Stimulated activated CD4-positive, alpha-beta T cell treated with anti-CD3 and anti-CD28 coated beads, TNF-alpha, amount 100 ng/mL, for 48 hours (primary cell): ENCODE data around the gene KYAT1.
A peak's percentile ranks its signal among the peaks of the same experiment; 100 is the strongest.

Source experiments
- DNase-seq, 3 donors: peaks; one replicate each; pipeline ENCODE4 v3.0.0-alpha.2; 2020; ENCODE audit warnings: low read depth in 3 of 3

The KYAT1 gene

DNA sequence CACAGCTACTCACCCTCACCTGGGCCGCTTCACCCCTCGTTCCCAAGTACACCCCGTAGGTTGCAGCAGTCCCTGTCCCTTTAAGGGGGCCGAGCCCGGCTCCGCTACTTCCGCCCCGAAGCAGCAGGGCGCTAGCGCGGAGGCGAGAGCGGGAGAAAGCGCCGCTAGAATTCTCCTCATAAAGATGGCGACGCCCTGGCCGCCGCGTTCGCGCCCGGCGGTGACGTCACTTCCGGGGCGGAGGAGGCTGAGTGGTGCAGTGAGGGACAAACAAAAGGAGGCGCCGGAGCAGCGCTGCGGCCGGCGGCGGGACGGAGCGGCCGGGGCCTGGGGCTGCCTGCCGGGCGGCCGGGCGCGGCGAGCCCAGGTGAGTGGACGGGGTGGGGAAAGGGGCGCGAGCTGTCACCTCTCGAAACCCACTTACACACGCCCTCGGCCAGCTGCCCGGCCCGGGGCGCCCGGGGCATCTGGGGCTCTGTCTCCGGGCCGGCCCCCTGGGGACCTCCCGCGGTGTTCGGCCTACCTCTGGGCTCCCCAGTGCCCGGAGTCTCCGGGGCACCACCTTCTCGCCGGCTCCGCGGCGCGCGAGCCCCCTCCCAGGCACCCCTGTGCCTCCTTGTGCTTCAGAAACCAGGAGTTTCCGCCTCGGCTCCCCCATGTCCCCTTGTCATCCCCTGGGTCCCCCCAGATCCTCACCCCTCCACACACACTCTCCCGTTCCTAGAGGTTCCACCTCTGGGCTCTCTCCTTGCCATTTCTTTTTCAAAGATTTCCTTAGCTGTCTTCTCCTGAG, at the start of gene KYAT1, which contains the start of gene LRRC8A:
Gene KYAT1, minus strand, starts transcription at position 67 of the 793 bp plus-strand sequence. CDS start 36,545 bp downstream, outside the sequence.
Gene LRRC8A, plus strand, starts transcription at position 250 of the 793 bp plus-strand sequence. CDS start 25,032 bp downstream, outside the sequence.
- peak; percentile 97 for DNase-seq

DNA sequence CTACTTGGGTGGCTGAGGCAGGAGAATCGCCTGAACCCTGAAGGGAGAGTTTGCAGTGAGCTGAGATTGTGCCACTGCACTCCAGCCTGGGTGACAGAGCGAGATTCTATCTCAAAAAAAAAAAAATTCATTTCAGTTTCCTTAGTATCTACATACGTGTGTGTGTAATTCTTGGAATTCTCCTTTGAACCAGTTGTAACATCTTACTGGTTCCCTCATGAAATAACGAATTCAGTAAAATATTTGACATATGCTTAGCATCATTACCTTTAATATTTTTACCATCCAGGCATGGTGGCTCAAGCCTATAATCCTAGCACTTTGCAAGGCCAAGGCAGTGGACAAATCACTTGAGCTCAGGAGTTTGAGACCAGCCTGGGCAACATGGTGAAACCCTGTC, 47.8 kb upstream of the KYAT1 start:
- no peak for DNase-seq

- DNase-seq = no peak
These were observed 46.9 kb upstream of the KYAT1 start for GRCh38 chr9:128928624-128929023.

GRCh38 chr9:128927731-128928411, 46.1 kb upstream of the KYAT1 start:
- peak in 1 of 3 donors; percentile 22 for DNase-seq

GRCh38 chr9:128923493-128923883, 41.7 kb upstream of the KYAT1 start:
- no peak for DNase-seq

DNA sequence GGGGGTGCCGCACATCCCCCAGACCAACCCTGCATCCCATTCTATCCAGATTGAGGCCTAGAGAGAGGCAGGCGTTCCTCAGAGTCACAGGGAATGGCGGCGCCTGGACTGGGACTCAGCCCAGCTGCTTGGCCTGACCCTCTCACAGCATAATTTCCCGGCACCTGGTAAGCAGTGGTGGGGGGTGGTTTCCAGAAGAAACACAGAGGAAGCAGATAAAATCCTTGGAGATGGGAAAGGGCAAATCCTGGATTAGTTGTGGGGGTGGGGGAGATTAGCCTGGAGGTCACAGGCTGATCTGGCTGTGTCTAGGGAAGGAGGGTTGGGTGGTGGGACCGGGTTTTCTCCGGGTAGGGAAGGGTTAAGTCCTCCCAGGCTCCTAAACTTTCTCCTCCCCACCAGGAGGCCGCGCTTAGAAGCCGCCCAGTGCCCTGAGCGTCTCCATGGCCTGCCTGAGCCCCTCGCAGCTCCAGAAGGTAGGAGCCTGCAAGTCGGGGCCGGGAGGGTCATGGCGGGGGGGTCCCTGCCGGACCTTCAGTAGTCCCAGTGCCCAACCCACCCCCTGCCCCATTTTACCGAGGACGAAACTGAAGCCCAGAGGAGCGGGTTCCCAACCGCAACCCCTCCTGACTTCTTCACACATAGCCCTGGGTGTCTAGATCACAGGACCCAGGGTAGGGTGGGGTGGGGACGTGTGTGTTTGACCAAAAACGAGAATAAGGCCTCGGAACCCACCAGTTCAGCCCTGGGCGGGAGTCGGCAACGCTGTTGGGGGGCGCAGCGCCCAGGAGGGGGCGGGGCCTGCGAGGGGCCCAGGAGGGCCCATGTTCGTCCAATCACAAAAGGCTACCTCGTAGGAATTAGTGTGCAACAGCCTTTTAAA, 40.4 kb upstream of the KYAT1 start:
- DNase-seq = no peak

- no peak for DNase-seq
These were observed 38.8 kb upstream of the KYAT1 start, which contains the start of gene PHYHD1 for GRCh38 chr9:128920381-128921058. Gene PHYHD1 (plus strand): TSS chr9:128920982. CDS start chr9:128922324, 1,342 bp downstream.

DNA sequence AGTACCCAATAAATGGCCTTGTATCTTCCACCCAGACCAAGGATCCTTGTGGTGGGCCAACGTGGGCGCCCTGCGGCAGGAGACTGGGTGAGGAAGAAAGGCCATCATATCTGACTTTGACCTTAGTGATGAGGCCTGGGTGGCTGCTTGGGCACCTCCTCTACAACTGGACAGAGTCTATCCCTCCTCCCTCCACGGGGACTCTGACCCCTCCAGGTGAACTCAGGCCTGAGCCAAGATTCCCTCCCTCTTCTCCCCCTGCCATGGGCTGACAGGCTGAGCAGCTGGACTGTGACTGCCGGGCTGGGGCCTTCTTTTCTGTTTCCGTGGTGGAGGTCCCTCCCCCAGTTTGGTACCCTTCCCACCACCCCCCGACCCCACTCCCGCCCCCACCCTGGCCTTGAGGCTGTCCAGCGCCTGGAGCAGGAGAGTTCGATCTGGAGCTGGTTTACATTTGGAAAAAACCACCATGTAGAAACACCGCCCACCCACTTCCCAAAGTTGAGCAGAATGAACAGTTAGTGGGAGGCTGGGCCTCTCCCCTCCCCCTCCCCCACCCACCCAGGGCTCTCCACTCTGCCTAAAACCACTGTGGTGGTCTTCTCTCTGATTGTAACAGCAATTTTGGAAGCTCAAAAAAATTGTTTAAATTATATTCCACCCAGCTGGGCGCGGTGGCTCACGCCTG, 37.8 kb upstream of the KYAT1 start:
- DNase-seq = no peak

DNA sequence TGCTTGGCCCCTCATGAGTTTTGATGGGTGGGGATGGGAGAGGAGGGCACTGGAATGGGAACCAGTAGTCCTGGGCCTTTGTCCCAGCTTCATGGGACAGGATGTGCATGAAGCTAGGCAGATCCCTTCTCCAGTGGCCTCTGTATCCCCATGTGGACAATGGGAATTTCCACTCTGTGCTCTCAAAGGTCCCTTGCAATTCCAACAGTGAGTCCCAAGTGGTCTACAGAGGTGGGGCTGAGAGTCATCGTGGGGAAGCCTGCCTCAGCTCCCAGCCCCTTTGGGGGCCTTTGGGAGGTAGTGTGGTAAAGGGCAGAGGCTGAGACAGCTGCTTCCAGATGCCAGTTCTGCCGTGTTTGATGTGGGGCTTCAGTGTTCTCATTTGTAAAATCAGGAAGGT, 37.2 kb upstream of the KYAT1 start:
- no peak for DNase-seq

- DNase-seq = no peak
These were observed 35.5 kb upstream of the KYAT1 start for GRCh38 chr9:128917151-128917849.

DNA sequence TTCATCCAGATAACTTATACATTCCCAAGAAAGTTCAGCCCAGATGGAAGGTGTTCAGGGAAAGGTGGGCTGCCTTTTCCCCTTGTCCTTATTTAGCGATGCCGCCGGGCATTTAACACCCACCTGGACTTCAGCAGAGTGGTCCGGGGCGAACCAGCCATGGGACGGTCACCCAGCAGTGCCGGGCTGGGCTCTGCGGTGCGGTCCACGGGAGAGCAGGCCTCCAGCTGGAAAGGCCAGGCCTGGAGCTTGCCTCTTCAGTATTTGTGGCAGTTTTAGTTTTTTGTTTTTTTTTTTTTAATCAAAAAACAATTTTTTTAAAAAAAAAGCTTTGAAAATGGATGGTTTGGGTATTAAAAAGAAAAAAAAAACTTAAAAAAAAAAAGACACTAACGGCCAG, 35.0 kb upstream of the KYAT1 start:
- DNase-seq = no peak

- no peak for DNase-seq
These were observed 34.5 kb upstream of the KYAT1 start for GRCh38 chr9:128916204-128916603.

- no peak for DNase-seq
These were observed 32.4 kb upstream of the KYAT1 start for GRCh38 chr9:128913995-128914772.

DNA sequence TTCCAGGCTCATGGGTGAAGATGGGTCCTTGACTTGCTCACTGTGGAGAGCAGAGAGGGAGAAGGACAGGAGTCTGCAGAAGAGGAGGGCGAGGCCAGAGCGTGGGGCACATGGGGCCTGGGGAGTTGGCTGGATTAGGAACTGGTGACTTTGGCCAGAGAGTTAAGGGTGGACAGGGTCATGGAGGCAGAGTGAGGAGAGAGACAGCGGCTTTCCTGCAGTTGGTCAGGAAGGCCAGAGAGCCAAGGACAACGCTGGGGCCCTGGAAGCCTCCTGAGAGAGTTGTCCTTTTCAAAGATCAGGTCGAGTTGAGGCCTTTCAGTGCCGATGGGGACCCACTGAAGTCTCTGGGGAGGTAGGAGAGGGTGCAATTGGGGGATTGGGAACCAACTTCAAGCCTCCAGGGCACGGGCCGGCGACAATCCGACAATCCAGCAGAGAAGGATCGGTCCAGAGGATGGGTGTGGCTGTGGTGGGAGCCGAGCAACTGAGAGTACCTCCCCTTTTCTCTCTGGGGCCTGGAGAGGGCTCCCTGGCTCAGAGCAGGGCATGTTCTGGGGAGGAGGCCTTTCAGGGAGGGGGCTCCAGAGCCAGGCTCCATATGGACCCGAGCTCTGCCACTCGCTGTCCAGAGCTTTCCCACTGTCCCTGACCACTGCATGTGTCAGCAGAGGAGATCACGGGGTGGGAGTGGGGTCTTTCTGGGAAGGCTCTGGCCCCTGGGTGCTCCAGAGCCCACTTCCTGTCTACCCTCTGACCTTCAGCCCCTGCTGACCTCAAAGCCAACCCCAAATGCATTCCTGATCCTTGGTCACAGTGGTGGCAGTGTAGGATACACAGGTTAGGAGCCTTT, 31.5 kb upstream of the KYAT1 start:
- DNase-seq = no peak

DNA sequence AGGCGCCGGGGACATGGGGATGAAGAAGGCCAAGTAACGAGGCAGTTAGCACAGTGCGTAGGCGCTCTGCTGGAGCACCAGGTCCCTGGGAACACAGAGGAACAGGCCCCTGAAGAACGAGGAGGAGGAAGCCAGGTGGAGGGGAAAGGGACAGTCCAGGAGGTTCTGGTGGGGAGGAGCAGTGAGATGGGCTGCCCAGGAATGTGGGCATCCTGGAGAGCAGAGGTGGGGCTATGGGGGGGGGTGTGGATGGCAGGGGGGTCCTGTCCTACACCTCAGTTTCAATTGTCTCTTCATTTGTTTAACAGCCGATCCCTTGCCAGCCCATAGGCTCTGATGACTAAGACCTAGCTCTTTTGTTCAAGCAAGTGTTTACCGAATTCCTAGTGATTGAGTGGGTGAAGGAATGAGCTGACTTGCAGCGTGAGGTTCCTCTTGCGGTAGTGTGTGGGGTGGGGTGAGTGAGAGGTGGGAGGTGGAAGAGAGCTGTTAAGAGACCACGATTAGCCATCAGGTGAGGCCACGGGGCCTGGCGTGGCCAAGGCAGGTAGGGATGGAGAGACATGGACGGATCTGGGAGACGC, 30.6 kb upstream of the KYAT1 start:
- DNase-seq = peak in 1 of 3 donors; percentile 18

GRCh38 chr9:128911529-128912035, 29.8 kb upstream of the KYAT1 start:
- DNase-seq = no peak

DNA sequence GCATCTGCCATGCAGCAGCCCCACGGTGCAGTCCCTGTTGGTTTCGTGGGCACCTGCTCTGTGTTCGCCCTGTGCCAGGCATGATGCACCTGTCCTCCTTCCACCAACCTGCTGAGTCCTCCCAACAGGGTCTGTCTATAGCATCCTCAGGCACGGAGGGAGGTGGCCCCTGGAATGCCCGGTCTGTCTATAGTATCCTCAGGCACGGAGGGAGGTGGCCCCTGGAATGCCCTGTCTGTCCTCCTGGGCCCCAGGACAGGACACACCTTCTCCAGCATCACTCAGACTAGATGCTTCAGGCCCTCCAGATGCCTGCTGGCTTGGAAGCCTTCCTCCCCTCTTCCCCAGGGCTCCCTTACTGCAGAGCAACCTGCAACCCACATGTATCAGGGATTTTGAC, 29.2 kb upstream of the KYAT1 start:
- no peak for DNase-seq

DNA sequence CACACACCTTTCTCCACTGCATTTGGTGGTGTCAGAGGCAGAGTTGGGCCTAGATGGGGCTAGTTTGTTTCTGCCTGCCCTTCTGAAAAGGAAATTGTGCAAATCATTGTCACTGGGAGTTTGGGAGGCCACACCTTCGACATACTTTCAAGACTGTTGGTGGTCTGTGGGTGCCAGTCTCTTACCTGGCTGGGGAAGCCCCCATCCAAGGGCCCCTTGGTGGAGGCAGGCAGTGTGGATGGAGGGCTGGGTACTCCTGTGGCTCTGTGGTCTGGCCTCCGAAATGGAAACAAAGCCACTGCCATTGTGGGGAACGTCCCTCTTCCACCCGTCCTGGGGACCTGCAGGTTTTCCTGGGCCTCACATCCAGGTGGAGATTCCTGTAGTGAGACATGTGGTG, 28.1 kb upstream of the KYAT1 start:
- no peak for DNase-seq
